Keratinocyte (primary cell): ENCODE results near the gene E2F3.

Experiments used
- EZH2 ChIP-seq: IDR thresholded peaks from one replicate; pipeline ENCODE4 v1.6.1; 2012; ENCODE audit warnings: inconsistent platforms, mild to moderate bottlenecking, low read length, moderate library complexity
- TF ChIP-seq, protein P1 (sequence below), 3 experiments: IDR thresholded peaks in 1 of 3; conservative IDR thresholded peaks in 1 of 3; optimal IDR thresholded peaks in 1 of 3; 2 replicates in 2 of 3; 3 replicates in 1 of 3; pipeline versions ENCODE3 to v1.5.1; 2011; ENCODE audit warnings: low read length in 3 of 3, mild to moderate bottlenecking in 3 of 3, moderate library complexity in 2 of 3, control low read depth in 1 of 3, inconsistent platforms in 1 of 3; ENCODE audit not compliant: insufficient read depth in 2 of 3; ENCODE audit errors: extremely low read depth in 1 of 3

DNA sequence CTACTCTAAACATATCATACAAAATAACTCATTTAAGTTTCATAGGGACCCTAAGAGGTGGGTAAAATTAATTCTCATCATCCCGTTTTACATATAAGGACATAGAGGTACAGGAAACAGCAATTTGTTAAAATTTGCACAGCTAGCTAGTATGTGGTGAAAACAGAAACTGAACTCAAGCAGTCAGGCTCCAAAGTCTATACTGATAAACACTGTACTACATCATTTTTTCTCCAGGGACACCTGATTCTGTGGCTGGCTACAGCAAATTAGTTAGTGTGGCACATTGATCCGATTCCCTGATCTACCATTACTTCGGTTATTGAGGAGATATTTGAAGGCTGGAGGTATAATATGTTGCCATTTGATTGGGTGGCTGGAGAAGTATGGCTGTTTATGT lies 36.2 kb upstream of the E2F3 start:
- TF ChIP-seq, protein P1, sequence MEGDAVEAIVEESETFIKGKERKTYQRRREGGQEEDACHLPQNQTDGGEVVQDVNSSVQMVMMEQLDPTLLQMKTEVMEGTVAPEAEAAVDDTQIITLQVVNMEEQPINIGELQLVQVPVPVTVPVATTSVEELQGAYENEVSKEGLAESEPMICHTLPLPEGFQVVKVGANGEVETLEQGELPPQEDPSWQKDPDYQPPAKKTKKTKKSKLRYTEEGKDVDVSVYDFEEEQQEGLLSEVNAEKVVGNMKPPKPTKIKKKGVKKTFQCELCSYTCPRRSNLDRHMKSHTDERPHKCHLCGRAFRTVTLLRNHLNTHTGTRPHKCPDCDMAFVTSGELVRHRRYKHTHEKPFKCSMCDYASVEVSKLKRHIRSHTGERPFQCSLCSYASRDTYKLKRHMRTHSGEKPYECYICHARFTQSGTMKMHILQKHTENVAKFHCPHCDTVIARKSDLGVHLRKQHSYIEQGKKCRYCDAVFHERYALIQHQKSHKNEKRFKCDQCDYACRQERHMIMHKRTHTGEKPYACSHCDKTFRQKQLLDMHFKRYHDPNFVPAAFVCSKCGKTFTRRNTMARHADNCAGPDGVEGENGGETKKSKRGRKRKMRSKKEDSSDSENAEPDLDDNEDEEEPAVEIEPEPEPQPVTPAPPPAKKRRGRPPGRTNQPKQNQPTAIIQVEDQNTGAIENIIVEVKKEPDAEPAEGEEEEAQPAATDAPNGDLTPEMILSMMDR (optimal IDR thresholded peaks at IDR 0.05 in 1 of 3, IDR thresholded peaks at IDR 0.05 in 1 of 3, conservative IDR thresholded peaks at IDR 0.05 in 1 of 3; ENCODE audit: extremely low read depth in 1 of 3, insufficient read depth in 2 of 3, low read length in 3 of 3), result no peak
- no peak for TF ChIP-seq EZH2
